Nephron progenitor cell (in vitro differentiated cells): Measurements from ENCODE around the gene UBE2F.

Experiments used
- DNase-seq: peaks from one replicate; pipeline ENCODE4 v3.0.0; 2021
- H3K27ac Mint-ChIP-seq: 2 replicates; pipeline ENCODE4 v1.8.0; 2021; ENCODE audit warnings: mild to moderate bottlenecking, moderate library complexity, mixed read lengths
- H3K27me3 Mint-ChIP-seq: 2 replicates; pipeline ENCODE4 v1.8.0; 2021; ENCODE audit warnings: mild to moderate bottlenecking, low read depth, mixed read lengths; ENCODE audit not compliant: poor library complexity
- H3K36me3 Mint-ChIP-seq: 2 replicates; pipeline ENCODE4 v1.8.0; 2021; ENCODE audit warnings: low read depth, mixed read lengths
- H3K4me1 Mint-ChIP-seq: 2 replicates; pipeline ENCODE4 v1.8.0; 2021; ENCODE audit warnings: mixed read lengths
- H3K4me3 Mint-ChIP-seq: 2 replicates; pipeline ENCODE4 v1.8.0; 2021; ENCODE audit warnings: mild to moderate bottlenecking, moderate library complexity, mixed read lengths
- H3K9me3 Mint-ChIP-seq: 2 replicates; pipeline ENCODE4 v1.8.0; 2021; ENCODE audit warnings: mild to moderate bottlenecking, moderate library complexity, mixed read lengths
- CTCF ChIP-seq: fragments of 200-600 bp; sonication (generic); IDR thresholded peaks from 2 replicates; pipeline ENCODE4 v1.5.0; 2021; ENCODE audit warnings: antibody characterized with exemption

The UBE2F gene

DNA sequence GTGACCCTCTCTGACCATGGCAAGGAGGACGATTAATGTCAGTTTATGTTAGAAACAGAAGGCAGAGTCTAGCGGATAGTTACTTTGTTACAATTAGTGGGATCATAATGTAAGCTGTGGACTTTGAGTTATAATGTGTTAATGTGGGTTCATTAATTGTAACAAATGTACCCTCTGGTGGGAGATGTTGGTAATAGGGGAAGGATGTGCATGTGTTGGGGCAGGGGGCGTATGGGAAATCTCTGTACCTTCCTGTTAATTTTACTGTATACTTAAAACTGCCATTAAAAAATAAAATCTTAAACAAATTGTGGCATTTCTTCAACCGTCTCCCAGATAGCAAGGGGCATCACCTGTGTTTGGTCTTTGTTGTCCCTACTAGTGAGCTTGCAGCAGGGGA, 4.8 kb downstream of the UBE2F start:
- no peak for DNase-seq
- Mint-ChIP-seq H3K9me3 (no peaks in the 10 kb centered on the region), H3K27me3 (peaks cover 7% of the 10 kb centered on the region), H3K27ac (no peak overlapping the region), H3K4me3 (no peak overlapping the region), H3K4me1 (peaks cover 39% of the 10 kb centered on the region), H3K36me3 (peaks cover 24% of the 10 kb centered on the region)
- TF ChIP-seq CTCF = no peak

DNA sequence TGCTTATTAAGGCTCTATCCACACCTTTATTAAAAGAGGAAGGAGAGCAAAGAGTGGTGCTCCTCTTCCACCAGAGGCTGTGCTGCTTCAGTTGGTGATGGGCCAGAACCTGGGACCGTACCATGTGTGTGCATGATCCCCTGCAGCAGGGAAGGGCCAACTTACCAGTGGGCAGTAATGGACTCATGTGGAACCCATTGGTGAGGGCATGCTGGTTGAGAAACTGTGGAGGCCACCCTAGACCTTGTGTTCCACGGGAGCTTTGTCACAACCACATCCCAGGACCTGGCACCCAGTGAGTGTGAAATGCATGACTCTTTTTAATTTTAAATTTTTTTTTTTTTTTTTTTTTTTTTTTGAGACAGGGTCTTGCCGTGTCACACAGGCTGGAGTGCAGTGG, 5.4 kb downstream of the UBE2F start:
- Mint-ChIP-seq H3K27ac (no peak overlapping the region), H3K4me1 (peaks cover 44% of the 10 kb centered on the region), H3K27me3 (peaks cover 7% of the 10 kb centered on the region), H3K9me3 (no peaks in the 10 kb centered on the region), H3K36me3 (peaks cover 24% of the 10 kb centered on the region), H3K4me3 (no peak overlapping the region)
- no peak for TF ChIP-seq CTCF
- no peak for DNase-seq

GRCh38 chr2:237972936-237973335, 6.1 kb downstream of the UBE2F start:
- H3K27me3 Mint-ChIP-seq = peaks cover 7% of the 10 kb centered on the region
- peak overlapping the region; percentile 77 for H3K27ac Mint-ChIP-seq
- DNase-seq = peak; percentile 31
- no peaks in the 10 kb centered on the region for H3K9me3 Mint-ChIP-seq
- H3K4me3 Mint-ChIP-seq = no peak overlapping the region
- H3K4me1 Mint-ChIP-seq = peaks cover 45% of the 10 kb centered on the region
- TF ChIP-seq CTCF = no peak
- H3K36me3 Mint-ChIP-seq = peaks cover 24% of the 10 kb centered on the region

DNA sequence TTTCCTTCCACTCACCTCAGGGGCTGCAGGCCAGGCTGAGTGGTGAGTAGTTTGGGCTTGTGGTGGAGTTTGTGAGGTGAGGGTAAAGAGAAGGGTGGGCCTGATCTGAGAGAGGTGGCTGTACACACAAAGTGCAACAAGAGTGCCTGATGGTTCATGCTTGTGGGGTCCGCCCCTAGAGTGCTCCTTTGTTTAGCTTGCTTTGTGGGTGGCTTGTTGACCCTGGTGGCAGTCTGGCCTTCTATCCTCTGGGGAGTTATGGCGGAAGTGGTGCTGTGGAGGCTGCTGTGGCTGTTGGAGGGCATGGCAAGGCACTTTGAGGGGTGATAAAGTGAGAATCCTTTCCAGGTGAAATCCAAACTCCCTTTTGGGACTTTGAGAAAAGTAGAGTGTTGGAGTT, 10.6 kb downstream of the UBE2F start:
- peaks cover 18% of the 10 kb centered on the region for H3K36me3 Mint-ChIP-seq
- DNase-seq = no peak
- H3K9me3 Mint-ChIP-seq = no peaks in the 10 kb centered on the region
- no peak overlapping the region for H3K4me3 Mint-ChIP-seq
- no peaks in the 10 kb centered on the region for H3K27me3 Mint-ChIP-seq
- no peak overlapping the region for H3K27ac Mint-ChIP-seq
- H3K4me1 Mint-ChIP-seq = peaks cover 47% of the 10 kb centered on the region
- TF ChIP-seq CTCF = no peak

- Mint-ChIP-seq H3K4me3 (no peak overlapping the region), H3K4me1 (peaks cover 44% of the 10 kb centered on the region), H3K36me3 (peaks cover 18% of the 10 kb centered on the region), H3K27ac (no peak overlapping the region), H3K27me3 (no peaks in the 10 kb centered on the region), H3K9me3 (no peaks in the 10 kb centered on the region)
- no peak for TF ChIP-seq CTCF
- no peak for DNase-seq
These were observed 11.4 kb downstream of the UBE2F start for GRCh38 chr2:237978058-237978712.

DNA sequence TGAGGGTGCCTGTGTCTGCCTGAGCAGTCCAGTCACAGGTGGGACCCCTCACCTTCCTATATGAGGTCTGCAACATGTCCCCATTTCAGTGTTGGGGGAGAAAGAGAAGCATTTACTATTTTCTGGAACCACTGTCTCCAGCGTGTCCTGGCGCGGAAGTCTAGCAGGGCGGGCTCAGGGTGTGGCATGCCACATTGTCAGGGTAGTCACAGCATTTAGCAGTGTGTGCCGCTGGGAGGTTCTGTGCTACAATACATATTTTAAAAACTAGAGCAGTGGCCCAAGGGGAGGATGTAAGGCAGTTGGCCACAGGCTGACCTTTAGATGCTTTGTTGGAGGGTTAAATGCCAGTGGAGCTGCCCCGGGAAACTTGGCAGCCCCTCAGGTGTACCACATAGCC, 12.5 kb downstream of the UBE2F start:
- peak overlapping the region; percentile 64 for H3K27ac Mint-ChIP-seq
- H3K9me3 Mint-ChIP-seq = no peaks in the 10 kb centered on the region
- no peaks in the 10 kb centered on the region for H3K27me3 Mint-ChIP-seq
- no peak overlapping the region for H3K4me3 Mint-ChIP-seq
- H3K36me3 Mint-ChIP-seq = peaks cover 13% of the 10 kb centered on the region
- H3K4me1 Mint-ChIP-seq = peaks cover 52% of the 10 kb centered on the region
- TF ChIP-seq CTCF = no peak
- no peak for DNase-seq
